Uterus (tissue), 4 donors: ENCODE data around the gene MTREX. TPM values are rescaled to one million over a fixed set of nuclear protein-coding genes. Genes with fewer than 3 reads are reported as not detected.

Experiments
- DNase-seq, 2 donors: peaks; one replicate each; pipeline ENCODE4 v3.0.0-alpha.2; 2019 to 2020
- H3K27ac ChIP-seq, 2 donors: fragments of 200-600 bp; sonication (generic); 1 replicate in 1 of 2; 2 replicates in 1 of 2; pipeline ENCODE4 v1.5.1; 2016 to 2018
- H3K27me3 ChIP-seq, 2 donors: fragments of 200-600 bp; sonication (generic); one replicate each; pipeline ENCODE4 v1.5.1; 2018 to 2019; ENCODE audit warnings: control low read depth in 1 of 2
- H3K36me3 ChIP-seq, 2 donors: fragments of 200-600 bp; sonication (generic); one replicate each; pipeline ENCODE4 v1.5.1; 2019; ENCODE audit warnings: control low read depth in 1 of 2
- H3K4me1 ChIP-seq, 2 donors: fragments of 200-600 bp; sonication (generic); one replicate each; pipeline ENCODE4 v1.5.1; 2018 to 2019; ENCODE audit warnings: control low read depth in 1 of 2
- H3K4me3 ChIP-seq, 2 donors: fragments of 200-600 bp; sonication (generic); 1 replicate in 1 of 2; 2 replicates in 1 of 2; pipeline ENCODE4 v1.5.1; 2018 to 2019; ENCODE audit warnings: mild to moderate bottlenecking in 1 of 2
- H3K9me3 ChIP-seq, 2 donors: fragments of 200-600 bp; sonication (generic); one replicate each; pipeline ENCODE4 v1.5.1; 2019; ENCODE audit warnings: control low read depth in 1 of 2
- POLR2A ChIP-seq, 2 donors: fragments of 450-650 bp; IDR thresholded peaks; one replicate each; pipeline ENCODE4 v1.6.1; 2016; ENCODE audit warnings: antibody characterized with exemption in 2 of 2, mild to moderate bottlenecking in 1 of 2, moderate library complexity in 1 of 2
- intact Hi-C: fragments of 100-400 bp; cut with DNase I; formaldehyde crosslinking; loops from one replicate; pipeline ENCODE4 v1.15.1; 2023; ENCODE audit warnings: low total_unique reads
- total RNA-seq, 4 donors: library from RNA; depleted of rRNA in 3 of 4; stranded (reverse); fragments of >200 nt in 3 of 4; gene quantifications; one replicate each; pipeline versions ENCODE4 v1.1.0 to v1.2.4, GENCODE V29; 2014 to 2023
- TF ChIP-seq, protein P1 (sequence below), 4 experiments: fragments of 200-600 bp in 2 of 4; fragments of 450-650 bp in 2 of 4; sonication (generic) in 2 of 4; IDR thresholded peaks; one replicate each; pipeline ENCODE4 v1.5.1; 2016 to 2019; ENCODE audit warnings: antibody characterized with exemption in 4 of 4, mild to moderate bottlenecking in 2 of 4, moderate library complexity in 1 of 4
- donor health status: DM: yes; HTN: yes; CAD: no.

The MTREX gene
- total RNA-seq, 4 donors from 2014 or later: 30.0 to 138 (median 59.2) TPM

- no peaks in the 10 kb centered on the region for H3K9me3 ChIP-seq
- TF ChIP-seq, protein P1, sequence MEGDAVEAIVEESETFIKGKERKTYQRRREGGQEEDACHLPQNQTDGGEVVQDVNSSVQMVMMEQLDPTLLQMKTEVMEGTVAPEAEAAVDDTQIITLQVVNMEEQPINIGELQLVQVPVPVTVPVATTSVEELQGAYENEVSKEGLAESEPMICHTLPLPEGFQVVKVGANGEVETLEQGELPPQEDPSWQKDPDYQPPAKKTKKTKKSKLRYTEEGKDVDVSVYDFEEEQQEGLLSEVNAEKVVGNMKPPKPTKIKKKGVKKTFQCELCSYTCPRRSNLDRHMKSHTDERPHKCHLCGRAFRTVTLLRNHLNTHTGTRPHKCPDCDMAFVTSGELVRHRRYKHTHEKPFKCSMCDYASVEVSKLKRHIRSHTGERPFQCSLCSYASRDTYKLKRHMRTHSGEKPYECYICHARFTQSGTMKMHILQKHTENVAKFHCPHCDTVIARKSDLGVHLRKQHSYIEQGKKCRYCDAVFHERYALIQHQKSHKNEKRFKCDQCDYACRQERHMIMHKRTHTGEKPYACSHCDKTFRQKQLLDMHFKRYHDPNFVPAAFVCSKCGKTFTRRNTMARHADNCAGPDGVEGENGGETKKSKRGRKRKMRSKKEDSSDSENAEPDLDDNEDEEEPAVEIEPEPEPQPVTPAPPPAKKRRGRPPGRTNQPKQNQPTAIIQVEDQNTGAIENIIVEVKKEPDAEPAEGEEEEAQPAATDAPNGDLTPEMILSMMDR (IDR thresholded peaks at IDR 0.05): no peak
- no peak for TF ChIP-seq POLR2A (IDR thresholded peaks at IDR 0.05)
- intact Hi-C loops: no loop called here
- H3K27me3 ChIP-seq: no peaks in the 10 kb centered on the region
- no peaks in the 10 kb centered on the region for H3K36me3 ChIP-seq
- no peak overlapping the region for H3K27ac ChIP-seq
- no peak for DNase-seq
- H3K4me3 ChIP-seq: no peak overlapping the region
- no peaks in the 10 kb centered on the region for H3K4me1 ChIP-seq
Observed at GRCh38 chr5:55333811-55334210, 26.0 kb downstream of the MTREX start.

GRCh38 chr5:55338092-55338613 is 30.4 kb downstream of the MTREX start:
- H3K36me3 ChIP-seq: no peaks in the 10 kb centered on the region
- DNase-seq: no peak
- no peak overlapping the region for H3K4me3 ChIP-seq
- no peaks in the 10 kb centered on the region for H3K27me3 ChIP-seq
- no peaks in the 10 kb centered on the region for H3K4me1 ChIP-seq
- intact Hi-C loops: no loop called here
- TF ChIP-seq POLR2A (IDR thresholded peaks at IDR 0.05): no peak
- TF ChIP-seq, protein P1 (IDR thresholded peaks at IDR 0.05): no peak
- no peaks in the 10 kb centered on the region for H3K9me3 ChIP-seq
- H3K27ac ChIP-seq: no peak overlapping the region

GRCh38 chr5:55338810-55339243 is 31.0 kb downstream of the MTREX start:
- Histone ChIP-seq H3K4me1 (no peaks in the 10 kb centered on the region), H3K4me3 (no peak overlapping the region), H3K27ac (no peak overlapping the region), H3K36me3 (no peaks in the 10 kb centered on the region), H3K9me3 (no peaks in the 10 kb centered on the region), H3K27me3 (no peaks in the 10 kb centered on the region)
- TF ChIP-seq POLR2A (IDR thresholded peaks at IDR 0.05): no peak
- TF ChIP-seq, protein P1 (IDR thresholded peaks at IDR 0.05): no peak
- DNase-seq: no peak
- intact Hi-C loops: no loop called here

DNA sequence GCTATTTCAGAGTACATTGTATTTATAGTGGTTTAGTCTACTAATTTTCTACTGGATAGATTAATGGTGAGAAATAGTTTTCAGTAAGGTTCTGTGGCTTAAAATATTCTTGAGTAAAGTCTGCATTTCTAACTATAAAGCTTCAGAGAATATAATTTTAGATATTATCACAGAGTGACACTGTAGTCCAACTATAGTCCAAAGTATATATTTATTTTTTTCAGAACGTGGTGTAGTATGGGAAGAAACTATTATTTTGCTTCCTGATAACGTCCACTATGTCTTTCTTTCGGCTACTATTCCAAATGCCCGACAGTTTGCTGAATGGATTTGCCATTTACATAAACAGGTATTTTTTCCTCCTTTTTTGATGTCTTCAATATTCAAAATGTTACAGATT is 35.3 kb downstream of the MTREX start:
- intact Hi-C loops: no loop called here
- Histone ChIP-seq H3K4me1 (no peaks in the 10 kb centered on the region), H3K36me3 (no peaks in the 10 kb centered on the region), H3K9me3 (no peaks in the 10 kb centered on the region), H3K27me3 (no peaks in the 10 kb centered on the region), H3K4me3 (no peak overlapping the region), H3K27ac (peak overlapping the region in 1 of 2 donors; percentile 8)
- TF ChIP-seq POLR2A (IDR thresholded peaks at IDR 0.05): no peak
- TF ChIP-seq, protein P1 (IDR thresholded peaks at IDR 0.05): no peak
- DNase-seq: no peak

GRCh38 chr5:55343609-55344008 is 35.8 kb downstream of the MTREX start:
- intact Hi-C loops: no loop called here
- TF ChIP-seq, protein P1 (IDR thresholded peaks at IDR 0.05): no peak
- TF ChIP-seq POLR2A (IDR thresholded peaks at IDR 0.05): no peak
- no peaks in the 10 kb centered on the region for H3K27me3 ChIP-seq
- H3K4me3 ChIP-seq: no peak overlapping the region
- no peak for DNase-seq
- peak overlapping the region in 1 of 2 donors; percentile 35 for H3K27ac ChIP-seq
- no peaks in the 10 kb centered on the region for H3K4me1 ChIP-seq
- H3K9me3 ChIP-seq: no peaks in the 10 kb centered on the region
- no peaks in the 10 kb centered on the region for H3K36me3 ChIP-seq
